ENCODE results near the gene ITGA6. TPM values are rescaled to one million over a fixed set of nuclear protein-coding genes. Genes with fewer than 3 reads are reported as not detected.

The ITGA6 gene
- total RNA-seq, 2 experiments from 2014 or later: 0.38 TPM; not detected in 1

- no peak overlapping the region for H3K4me3 ChIP-seq (ENCODE audit: low read depth, low read length, poor library complexity, severe bottlenecking)
- POLR2A ChIA-PET: interaction anchor here (0.7 to 1.1 kb wide), 2 partner anchors 18 to 42 kb away, joined by 3 to 4 read pairs; no protein-coding TSS in a partner anchor
- no peak for DNase-seq (ENCODE audit: low spot score)
- H2AFZ ChIP-seq (ENCODE audit: low read length): no peak overlapping the region
- BruUV-seq (replicated peaks): no TSS peak
- no peak overlapping the region for H3K4me2 ChIP-seq (ENCODE audit: low read length)
- CTCF ChIA-PET (ENCODE audit: unreplicated experiment): no interaction called here
- TF ChIP-seq CTCF (conservative IDR thresholded peaks at IDR 0.05; ENCODE audit: low read length) (no peak), EZH2phosphoT487 (IDR thresholded peaks at IDR 0.05; ENCODE audit: borderline replicate concordance, low read depth, low read length) (no peak)
- no peak overlapping the region for H3K27ac ChIP-seq (ENCODE audit: low read depth, low read length, poor library complexity, severe bottlenecking)
- intact Hi-C loops (cut with micrococcal nuclease; ENCODE audit: unreplicated experiment): no loop called here
- H3K4me1 ChIP-seq (ENCODE audit: insufficient read depth, low read length, poor library complexity, severe bottlenecking): no peaks in the 10 kb centered on the region
- H4K20me1 ChIP-seq (ENCODE audit: insufficient read depth, low read length): no peaks in the 10 kb centered on the region
- H3K79me2 ChIP-seq (ENCODE audit: insufficient read depth, low read depth, low read length): no peaks in the 10 kb centered on the region
- H3K9me3 ChIP-seq (ENCODE audit: low read length): no peaks in the 10 kb centered on the region
- no peaks in the 10 kb centered on the region for H3K36me3 ChIP-seq (ENCODE audit: insufficient read depth, low read length)
- H3K9me2 ChIP-seq (ENCODE audit: insufficient read depth, low read length): no peaks in the 10 kb centered on the region
These were observed 12.1 kb upstream of the ITGA6 start for GRCh38 chr2:172415157-172415864.

- H3K79me2 ChIP-seq (ENCODE audit: insufficient read depth, low read depth, low read length): no peaks in the 10 kb centered on the region
- CTCF ChIA-PET (ENCODE audit: unreplicated experiment): no interaction called here
These were observed 11.6 kb upstream of the ITGA6 start for GRCh38 chr2:172415865-172416183.

More at GRCh38 chr2:172415865-172416183, 11.6 kb upstream of the ITGA6 start:
- intact Hi-C loops (cut with micrococcal nuclease; ENCODE audit: unreplicated experiment): no loop called here
- Histone ChIP-seq H2AFZ (ENCODE audit: low read length) (no peak overlapping the region), H4K20me1 (ENCODE audit: insufficient read depth, low read length) (no peaks in the 10 kb centered on the region), H3K9me2 (ENCODE audit: insufficient read depth, low read length) (no peaks in the 10 kb centered on the region), H3K9me3 (ENCODE audit: low read length) (no peaks in the 10 kb centered on the region), H3K36me3 (ENCODE audit: insufficient read depth, low read length) (no peaks in the 10 kb centered on the region), H3K4me3 (ENCODE audit: low read depth, low read length, poor library complexity, severe bottlenecking) (no peak overlapping the region), H3K4me2 (ENCODE audit: low read length) (no peak overlapping the region), H3K4me1 (ENCODE audit: insufficient read depth, low read length, poor library complexity, severe bottlenecking) (no peaks in the 10 kb centered on the region), H3K27ac (ENCODE audit: low read depth, low read length, poor library complexity, severe bottlenecking) (no peak overlapping the region)
- no peak for DNase-seq (ENCODE audit: low spot score)
- POLR2A ChIA-PET: interaction anchor here (1.1 kb wide), 1 partner anchor 42 kb away, joined by 3 read pairs; no protein-coding TSS in a partner anchor
- TF ChIP-seq CTCF (conservative IDR thresholded peaks at IDR 0.05; ENCODE audit: low read length): no peak
- TF ChIP-seq EZH2phosphoT487 (IDR thresholded peaks at IDR 0.05; ENCODE audit: borderline replicate concordance, low read depth, low read length): no peak
- no TSS peak for BruUV-seq (replicated peaks)

Data from OCI-LY7 (cell line).